CD4-positive, alpha-beta T cell treated with Interleukin-4 for 4 hours (primary cell): ENCODE measurements around the gene ZNF445.

Source experiments
- DNase-seq: peaks from one replicate; pipeline ENCODE4 v3.0.0-alpha.2; 2020

ZNF445 gene

DNA sequence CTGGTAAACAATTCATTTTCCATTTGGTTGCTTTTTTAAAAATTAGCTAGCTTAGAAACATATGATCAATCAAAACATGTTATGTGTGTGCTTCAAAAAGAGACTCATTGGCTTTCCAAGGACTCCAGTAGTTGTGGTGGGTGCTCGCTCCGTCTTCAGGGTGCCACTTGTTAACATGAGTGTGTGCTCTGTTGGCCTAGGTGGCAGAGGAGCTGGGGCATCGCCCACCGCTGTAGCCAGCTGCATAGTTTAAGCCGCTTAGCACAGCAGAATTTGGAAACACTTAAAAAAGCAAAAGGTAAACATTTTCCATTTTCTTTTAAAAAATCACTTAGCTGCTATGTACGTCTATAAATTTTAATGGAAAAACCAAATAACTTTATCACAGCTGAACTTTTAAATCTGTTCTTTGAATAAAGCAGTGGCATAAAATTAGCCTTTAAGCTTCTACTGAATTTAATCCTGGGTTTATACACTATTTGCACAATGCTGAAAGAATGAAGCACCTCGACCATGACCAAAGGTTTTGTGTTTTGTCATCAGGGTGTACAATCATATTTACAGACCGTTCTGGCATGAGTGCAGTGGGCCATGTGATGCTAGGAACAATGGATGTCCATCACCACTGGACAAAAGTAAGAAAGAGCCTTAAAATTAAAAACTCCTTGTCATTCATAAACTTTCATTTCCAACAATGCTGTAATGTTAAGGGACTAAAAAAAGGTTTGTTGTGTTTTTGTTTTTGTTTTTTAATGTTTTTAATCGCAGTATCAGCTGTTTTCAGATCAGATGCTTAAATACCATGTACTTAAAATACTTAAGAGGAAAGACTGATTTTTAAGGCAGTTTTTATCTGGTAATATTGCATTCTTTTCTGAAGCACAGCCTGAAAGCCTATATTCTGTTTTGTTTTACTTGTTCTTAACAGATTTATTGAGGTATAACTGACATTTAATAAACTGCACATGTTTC, 81.0 kb downstream of the ZNF445 start:
- DNase-seq = no peak

DNA sequence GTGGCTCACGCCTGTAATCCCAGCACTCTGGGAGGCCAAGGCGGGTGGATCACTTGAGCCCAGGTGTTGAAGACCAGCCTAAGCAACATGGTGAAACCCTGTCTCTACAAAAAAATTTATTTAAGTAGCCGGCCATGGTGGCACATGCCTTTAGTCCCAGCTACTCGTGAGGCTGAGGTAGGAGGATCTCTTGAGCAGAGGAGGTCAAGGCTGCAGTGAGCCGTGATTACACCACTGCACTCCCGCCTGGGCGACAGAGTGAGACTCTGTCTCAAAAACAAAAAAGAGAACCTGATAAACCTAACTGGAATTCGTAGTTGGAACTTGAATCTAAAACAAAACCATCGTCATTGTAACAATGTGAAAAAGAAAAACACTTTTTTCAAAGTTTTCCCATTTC, 81.8 kb downstream of the ZNF445 start:
- no peak for DNase-seq

DNA sequence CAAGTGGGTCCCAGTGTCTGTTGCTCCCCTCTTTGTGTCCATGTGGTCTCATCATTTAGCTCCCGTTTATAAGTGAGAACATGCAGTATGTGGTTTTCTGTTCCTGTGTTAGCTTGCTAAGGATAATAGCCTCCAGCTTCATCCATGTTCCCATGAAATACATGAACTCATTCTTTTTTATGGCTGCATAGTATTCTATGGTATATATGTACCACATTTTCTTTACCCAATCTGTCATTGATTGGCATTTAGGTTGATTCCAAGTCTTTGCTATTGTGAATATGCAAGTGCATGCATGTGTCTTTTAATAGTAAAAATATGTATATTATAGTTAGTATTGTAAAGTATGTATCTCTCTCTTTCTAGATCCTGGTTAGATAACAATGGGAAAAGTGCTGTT, 85.0 kb downstream of the ZNF445 start:
- no peak for DNase-seq

DNA sequence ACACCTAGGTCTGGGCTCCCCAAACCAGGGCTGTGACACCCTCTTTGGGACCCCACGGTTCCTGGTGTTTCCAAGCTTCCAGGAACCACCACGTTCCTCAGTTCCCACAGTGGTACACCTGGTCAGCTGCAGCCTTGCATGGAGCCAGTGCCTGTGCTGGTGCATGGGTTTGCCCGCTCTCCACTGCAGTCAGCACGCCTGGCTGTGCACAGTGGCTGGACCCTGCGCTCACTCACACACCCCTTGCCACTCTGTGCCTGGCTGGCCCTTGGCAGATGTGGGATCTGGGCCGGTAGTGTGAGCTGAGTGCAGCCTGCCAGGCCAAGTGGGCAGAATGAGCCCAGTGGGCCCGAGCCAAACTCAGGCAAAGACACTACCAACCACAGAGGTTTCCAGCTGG, 90.1 kb downstream of the ZNF445 start:
- no peak for DNase-seq
